GM18868 (cell line): ENCODE results near the gene EDA.
"Not testable (repeated sequence)": the region's sequence is repeated elsewhere in the genome, so short reads cannot be mapped to it uniquely, and the experiment has no call there.

Experiments
- ATAC-seq: cut with Tn5 transposase; IDR thresholded peaks from one replicate; pipeline ENCODE4 v1.9.1; 2021; ENCODE audit warnings: mild to moderate bottlenecking, moderate library complexity; ENCODE audit not compliant: unreplicated experiment

The EDA gene

GRCh38 chrX:69741721-69742120, 125.8 kb downstream of the EDA start:
- no peak for ATAC-seq

GRCh38 chrX:69746051-69746450, 130.1 kb downstream of the EDA start:
- no peak for ATAC-seq

- ATAC-seq, result no peak
Measured at GRCh38 chrX:69748055-69748454, 132.1 kb downstream of the EDA start.

GRCh38 chrX:69759921-69760625, 144.2 kb downstream of the EDA start:
- no peak for ATAC-seq

- ATAC-seq, result no peak
Measured at GRCh38 chrX:69761633-69762032, 145.7 kb downstream of the EDA start.

- ATAC-seq, result no peak
Measured at GRCh38 chrX:69762340-69762739, 146.4 kb downstream of the EDA start.

- peak; percentile 80 for ATAC-seq
Measured at GRCh38 chrX:69793260-69793935, 177.5 kb downstream of the EDA start.

- ATAC-seq, result no peak
Measured at GRCh38 chrX:69795702-69796101, 179.8 kb downstream of the EDA start.

- ATAC-seq, result no peak
Measured at GRCh38 chrX:69807400-69807799, 191.5 kb downstream of the EDA start.

- no peak for ATAC-seq
Measured at GRCh38 chrX:69808375-69808774, 192.5 kb downstream of the EDA start.

- no peak for ATAC-seq
Measured at GRCh38 chrX:69813677-69814076, 197.8 kb downstream of the EDA start.

GRCh38 chrX:69815063-69815462, 199.2 kb downstream of the EDA start:
- no peak for ATAC-seq

- no peak for ATAC-seq
Measured at GRCh38 chrX:69815519-69815918, 199.6 kb downstream of the EDA start.

GRCh38 chrX:69844636-69845035, 228.7 kb downstream of the EDA start:
- ATAC-seq, result no peak

GRCh38 chrX:69859999-69860398, 244.1 kb downstream of the EDA start:
- not testable (repeated sequence) for ATAC-seq

GRCh38 chrX:69876221-69876620, 260.3 kb downstream of the EDA start:
- no peak for ATAC-seq

GRCh38 chrX:69884210-69884609, 268.3 kb downstream of the EDA start:
- ATAC-seq, result no peak

- no peak for ATAC-seq
Measured at GRCh38 chrX:69896046-69896445, 280.1 kb downstream of the EDA start.

GRCh38 chrX:69900491-69900890, 284.6 kb downstream of the EDA start:
- no peak for ATAC-seq

- no peak for ATAC-seq
Measured at GRCh38 chrX:69906447-69906846, 290.5 kb downstream of the EDA start.

- ATAC-seq, result no peak
Measured at GRCh38 chrX:69914781-69915180, 298.9 kb downstream of the EDA start.

- no peak for ATAC-seq
Measured at GRCh38 chrX:69919749-69920148, 303.8 kb downstream of the EDA start.

- no peak for ATAC-seq
Measured at GRCh38 chrX:69932323-69932722, 316.4 kb downstream of the EDA start.
